ENCODE measurements around the gene ZDHHC8. TPM values are rescaled to one million over a fixed set of nuclear protein-coding genes. Genes with fewer than 3 reads are reported as not detected.

ZDHHC8 gene
- total RNA-seq, 2 donors from 2014 or later, result 82.2 to 82.3 TPM

- H3K9me3 Mint-ChIP-seq, result no peaks in the 10 kb centered on the region
- H3K4me1 ChIP-seq (ENCODE audit: control insufficient read depth, insufficient read depth, low read length), result no peaks in the 10 kb centered on the region
- TF ChIP-seq, protein P1, sequence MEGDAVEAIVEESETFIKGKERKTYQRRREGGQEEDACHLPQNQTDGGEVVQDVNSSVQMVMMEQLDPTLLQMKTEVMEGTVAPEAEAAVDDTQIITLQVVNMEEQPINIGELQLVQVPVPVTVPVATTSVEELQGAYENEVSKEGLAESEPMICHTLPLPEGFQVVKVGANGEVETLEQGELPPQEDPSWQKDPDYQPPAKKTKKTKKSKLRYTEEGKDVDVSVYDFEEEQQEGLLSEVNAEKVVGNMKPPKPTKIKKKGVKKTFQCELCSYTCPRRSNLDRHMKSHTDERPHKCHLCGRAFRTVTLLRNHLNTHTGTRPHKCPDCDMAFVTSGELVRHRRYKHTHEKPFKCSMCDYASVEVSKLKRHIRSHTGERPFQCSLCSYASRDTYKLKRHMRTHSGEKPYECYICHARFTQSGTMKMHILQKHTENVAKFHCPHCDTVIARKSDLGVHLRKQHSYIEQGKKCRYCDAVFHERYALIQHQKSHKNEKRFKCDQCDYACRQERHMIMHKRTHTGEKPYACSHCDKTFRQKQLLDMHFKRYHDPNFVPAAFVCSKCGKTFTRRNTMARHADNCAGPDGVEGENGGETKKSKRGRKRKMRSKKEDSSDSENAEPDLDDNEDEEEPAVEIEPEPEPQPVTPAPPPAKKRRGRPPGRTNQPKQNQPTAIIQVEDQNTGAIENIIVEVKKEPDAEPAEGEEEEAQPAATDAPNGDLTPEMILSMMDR (conservative IDR thresholded peaks at IDR 0.05), result no peak
- H3K27ac Mint-ChIP-seq, result peak overlapping the region; percentile 80
- no peak overlapping the region for H3K9ac ChIP-seq (ENCODE audit: extremely low read depth, low read length, poor library complexity, severe bottlenecking)
- H3K36me3 ChIP-seq (ENCODE audit: control insufficient read depth, insufficient read depth, low read length), result peaks cover 53% of the 10 kb centered on the region
- no peak overlapping the region for H3K4me3 ChIP-seq (ENCODE audit: low read length)
- H3K4me3 Mint-ChIP-seq, result no peak overlapping the region
- no peaks in the 10 kb centered on the region for H3K9me3 ChIP-seq (ENCODE audit: control insufficient read depth, low read length)
- H3K27ac ChIP-seq (ENCODE audit: low read depth, low read length), result peak overlapping the region; percentile 36
- peaks cover 34% of the 10 kb centered on the region for H3K36me3 Mint-ChIP-seq (ENCODE audit: low read depth)
- no peaks in the 10 kb centered on the region for H3K27me3 Mint-ChIP-seq (ENCODE audit: insufficient read depth)
- 92 to 93% methylated on average over 15 to 17 of the region's 17 CpGs for WGBS, 2 experiments (ENCODE audit: insufficient coverage in 1 of 2, insufficient read length in 1 of 2)
- H3K27me3 ChIP-seq (ENCODE audit: control insufficient read depth, insufficient read depth, low read length, poor library complexity, severe bottlenecking), result no peaks in the 10 kb centered on the region
- no peak for DNase-seq
- no peaks in the 10 kb centered on the region for H3K4me1 Mint-ChIP-seq
These were observed 3.6 kb upstream of the ZDHHC8 start for GRCh38 chr22:20127869-20128618.

DNA sequence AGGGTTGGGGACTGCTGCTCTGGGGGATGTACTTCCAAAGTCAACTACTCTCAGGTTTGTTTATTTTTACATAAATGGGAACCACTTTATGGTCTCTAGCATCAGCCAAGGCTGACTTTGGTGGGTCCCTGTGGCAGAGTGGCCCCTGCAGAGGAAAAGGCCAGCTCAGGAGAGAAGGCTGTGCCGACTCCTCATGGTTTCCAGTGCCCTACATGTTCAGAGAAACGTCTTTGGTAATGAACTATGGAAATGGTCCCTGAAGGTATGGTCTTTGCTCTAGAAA is 3.0 kb upstream of the ZDHHC8 start:
- no peaks in the 10 kb centered on the region for H3K4me1 Mint-ChIP-seq
- no peaks in the 10 kb centered on the region for H3K27me3 Mint-ChIP-seq (ENCODE audit: insufficient read depth)
- no peak overlapping the region for H3K27ac ChIP-seq (ENCODE audit: low read depth, low read length)
- peaks cover 49% of the 10 kb centered on the region for H3K36me3 ChIP-seq (ENCODE audit: control insufficient read depth, insufficient read depth, low read length)
- H3K4me3 ChIP-seq (ENCODE audit: low read length), result no peak overlapping the region
- peak overlapping the region; percentile 39 for H3K27ac Mint-ChIP-seq
- no peaks in the 10 kb centered on the region for H3K27me3 ChIP-seq (ENCODE audit: control insufficient read depth, insufficient read depth, low read length, poor library complexity, severe bottlenecking)
- no peak overlapping the region for H3K9ac ChIP-seq (ENCODE audit: extremely low read depth, low read length, poor library complexity, severe bottlenecking)
- H3K9me3 ChIP-seq (ENCODE audit: control insufficient read depth, low read length), result no peaks in the 10 kb centered on the region
- WGBS, 2 experiments (ENCODE audit: insufficient coverage in 1 of 2, insufficient read length in 1 of 2), result 87 to 93% methylated on average over 2 of the region's 2 CpGs
- H3K9me3 Mint-ChIP-seq, result no peaks in the 10 kb centered on the region
- no peak overlapping the region for H3K4me3 Mint-ChIP-seq
- H3K36me3 Mint-ChIP-seq (ENCODE audit: low read depth), result peaks cover 34% of the 10 kb centered on the region
- H3K4me1 ChIP-seq (ENCODE audit: control insufficient read depth, insufficient read depth, low read length), result no peaks in the 10 kb centered on the region
- TF ChIP-seq, protein P1 (conservative IDR thresholded peaks at IDR 0.05), result no peak
- DNase-seq, result no peak

DNA sequence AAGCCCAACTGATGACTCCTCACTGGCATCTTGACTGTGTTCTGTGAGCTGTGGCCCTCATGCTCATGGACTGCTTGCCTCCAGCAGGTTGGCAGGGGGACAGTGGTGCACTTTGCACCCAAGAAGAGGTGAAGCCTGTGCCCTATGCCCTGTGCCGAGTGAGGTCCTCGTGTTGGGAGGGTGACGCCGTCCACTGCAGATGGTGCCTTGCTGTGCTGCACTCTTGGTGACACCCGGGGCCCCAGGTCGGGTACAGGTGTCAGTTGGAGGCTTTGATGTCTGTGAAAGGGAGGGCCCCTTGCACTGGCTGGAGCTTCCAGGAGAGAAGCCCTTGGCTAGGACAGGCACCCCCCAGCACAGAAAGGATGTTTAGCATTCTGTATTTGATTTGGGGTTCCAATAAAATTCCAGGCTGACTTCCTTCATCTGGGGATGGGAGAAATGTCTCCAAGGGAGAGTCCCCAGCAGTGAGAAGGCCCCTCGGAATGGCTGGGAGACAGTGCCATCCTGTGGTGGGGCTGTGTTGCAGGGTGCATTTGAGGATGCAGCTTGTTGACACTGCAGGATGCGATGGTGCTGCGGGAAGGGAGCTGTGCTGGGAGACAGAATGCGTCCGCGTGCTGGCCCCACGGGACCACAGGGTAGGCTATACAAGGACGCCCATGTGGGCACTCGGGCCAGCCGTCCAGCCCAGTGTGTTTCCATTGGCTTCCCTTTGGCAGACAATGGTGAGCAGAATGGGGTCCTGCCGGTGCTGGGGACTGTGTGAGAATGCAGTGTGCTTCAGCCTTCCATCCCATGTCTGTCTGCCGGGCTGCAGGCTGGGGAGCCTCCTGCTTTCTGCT is 2.5 kb upstream of the ZDHHC8 start:
- Histone ChIP-seq H3K9ac (ENCODE audit: extremely low read depth, low read length, poor library complexity, severe bottlenecking) (no peak overlapping the region), H3K9me3 (ENCODE audit: control insufficient read depth, low read length) (no peaks in the 10 kb centered on the region), H3K4me1 (ENCODE audit: control insufficient read depth, insufficient read depth, low read length) (no peaks in the 10 kb centered on the region), H3K27me3 (ENCODE audit: control insufficient read depth, insufficient read depth, low read length, poor library complexity, severe bottlenecking) (no peaks in the 10 kb centered on the region), H3K27ac (ENCODE audit: low read depth, low read length) (no peak overlapping the region), H3K4me3 (ENCODE audit: low read length) (no peak overlapping the region), H3K36me3 (ENCODE audit: control insufficient read depth, insufficient read depth, low read length) (peaks cover 44% of the 10 kb centered on the region)
- TF ChIP-seq, protein P1 (conservative IDR thresholded peaks at IDR 0.05), result peak; percentile 74
- peak overlapping the region; percentile 39 for H3K27ac Mint-ChIP-seq
- WGBS, 2 experiments (ENCODE audit: insufficient coverage in 1 of 2, insufficient read length in 1 of 2), result 69 to 80% methylated on average over 11 to 18 of the region's 18 CpGs
- no peaks in the 10 kb centered on the region for H3K4me1 Mint-ChIP-seq
- peak; percentile 86 for DNase-seq
- H3K4me3 Mint-ChIP-seq, result no peak overlapping the region
- no peaks in the 10 kb centered on the region for H3K27me3 Mint-ChIP-seq (ENCODE audit: insufficient read depth)
- peaks cover 30% of the 10 kb centered on the region for H3K36me3 Mint-ChIP-seq (ENCODE audit: low read depth)
- no peaks in the 10 kb centered on the region for H3K9me3 Mint-ChIP-seq
